Measurements from ENCODE around the gene ARHGAP25.

DNA sequence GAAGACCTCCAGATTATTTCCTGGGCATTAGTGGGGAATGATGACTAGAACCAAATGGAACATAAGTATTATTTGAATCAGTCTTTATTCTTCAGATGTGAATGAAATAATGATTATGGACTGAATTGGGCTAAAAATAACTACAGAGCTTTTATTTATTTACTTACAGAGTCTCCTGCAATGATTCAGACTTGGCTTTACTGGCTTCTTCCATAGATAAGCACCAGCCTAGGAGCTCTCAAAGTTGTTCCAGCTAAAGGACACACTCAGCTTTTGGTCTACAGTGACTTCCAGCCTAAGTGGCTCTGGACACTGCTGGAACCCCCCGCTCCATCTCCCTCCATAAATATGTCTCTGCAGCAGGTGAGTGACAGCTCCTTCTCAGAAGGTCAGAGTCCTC, 24.3 kb upstream of the ARHGAP25 start:
- TF ChIP-seq, protein P1, sequence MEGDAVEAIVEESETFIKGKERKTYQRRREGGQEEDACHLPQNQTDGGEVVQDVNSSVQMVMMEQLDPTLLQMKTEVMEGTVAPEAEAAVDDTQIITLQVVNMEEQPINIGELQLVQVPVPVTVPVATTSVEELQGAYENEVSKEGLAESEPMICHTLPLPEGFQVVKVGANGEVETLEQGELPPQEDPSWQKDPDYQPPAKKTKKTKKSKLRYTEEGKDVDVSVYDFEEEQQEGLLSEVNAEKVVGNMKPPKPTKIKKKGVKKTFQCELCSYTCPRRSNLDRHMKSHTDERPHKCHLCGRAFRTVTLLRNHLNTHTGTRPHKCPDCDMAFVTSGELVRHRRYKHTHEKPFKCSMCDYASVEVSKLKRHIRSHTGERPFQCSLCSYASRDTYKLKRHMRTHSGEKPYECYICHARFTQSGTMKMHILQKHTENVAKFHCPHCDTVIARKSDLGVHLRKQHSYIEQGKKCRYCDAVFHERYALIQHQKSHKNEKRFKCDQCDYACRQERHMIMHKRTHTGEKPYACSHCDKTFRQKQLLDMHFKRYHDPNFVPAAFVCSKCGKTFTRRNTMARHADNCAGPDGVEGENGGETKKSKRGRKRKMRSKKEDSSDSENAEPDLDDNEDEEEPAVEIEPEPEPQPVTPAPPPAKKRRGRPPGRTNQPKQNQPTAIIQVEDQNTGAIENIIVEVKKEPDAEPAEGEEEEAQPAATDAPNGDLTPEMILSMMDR (conservative IDR thresholded peaks at IDR 0.05; ENCODE audit: low read length): no peak
- no peak for TF ChIP-seq EZH2phosphoT487 (IDR thresholded peaks at IDR 0.05; ENCODE audit: borderline replicate concordance, low read depth, low read length)
